Liver (tissue), 9 donors: ENCODE measurements around the gene CELF5. TPM values are rescaled to one million over a fixed set of nuclear protein-coding genes. Genes with fewer than 3 reads are reported as not detected.

ENCODE experiments used
- DNase-seq: peaks from one replicate; pipeline ENCODE4 v3.0.0-alpha.2; 2017; ENCODE audit warnings: low spot score
- H3K27ac ChIP-seq, 2 donors: one replicate each; pipeline ENCODE4 v1.7.0; 2013; ENCODE audit warnings: inconsistent platforms in 2 of 2, low read length in 2 of 2, control low read depth in 1 of 2, low read depth in 1 of 2, mild to moderate bottlenecking in 1 of 2
- H3K27me3 ChIP-seq, 4 donors: one replicate each; pipeline versions ENCODE4 v1.6.1 to v1.7.0; 2013; ENCODE audit warnings: low read length in 3 of 4, inconsistent platforms in 1 of 4, mild to moderate bottlenecking in 1 of 4, moderate library complexity in 1 of 4; ENCODE audit not compliant: control insufficient read depth in 4 of 4, insufficient read depth in 4 of 4
- H3K36me3 ChIP-seq, 4 donors: one replicate each; pipeline versions ENCODE4 v1.6.1 to v1.7.0; 2013; ENCODE audit warnings: low read length in 3 of 4, mild to moderate bottlenecking in 3 of 4, low read depth in 1 of 4, moderate library complexity in 1 of 4; ENCODE audit not compliant: control insufficient read depth in 4 of 4, insufficient read depth in 3 of 4
- H3K4me1 ChIP-seq, 4 donors: one replicate each; pipeline versions ENCODE4 v1.6.1 to v1.7.0; 2013; ENCODE audit warnings: low read length in 3 of 4, mild to moderate bottlenecking in 3 of 4, moderate library complexity in 1 of 4; ENCODE audit not compliant: control insufficient read depth in 4 of 4, insufficient read depth in 4 of 4
- H3K4me3 ChIP-seq, 3 donors: one replicate each; pipeline versions ENCODE4 v1.6.1 to v1.7.0; 2013; ENCODE audit warnings: low read length in 3 of 3, control low read depth in 1 of 3, low read depth in 1 of 3, mild to moderate bottlenecking in 1 of 3
- H3K9ac ChIP-seq, 2 donors: one replicate each; pipeline ENCODE4 v1.7.0; 2013; ENCODE audit warnings: low read length in 2 of 2, mild to moderate bottlenecking in 2 of 2, moderate library complexity in 2 of 2, control low read depth in 1 of 2, low read depth in 1 of 2
- H3K9me3 ChIP-seq, 4 donors: one replicate each; pipeline versions ENCODE4 v1.6.1 to v1.7.0; 2013; ENCODE audit warnings: low read length in 3 of 4; ENCODE audit not compliant: control insufficient read depth in 4 of 4
- ATF3 ChIP-seq: IDR thresholded peaks from 2 replicates; pipeline ENCODE4 v1.6.1; 2016; ENCODE audit warnings: antibody characterized with exemption
- CTCF ChIP-seq: fragments of 150-350 bp; IDR thresholded peaks from 2 replicates; pipeline ENCODE4 v1.5.1; 2017; ENCODE audit warnings: improper control_type of control experiment, low read depth, low read length; ENCODE audit not compliant: missing input control
- EGR1 ChIP-seq, 2 donors: IDR thresholded peaks; 2 replicates each; pipeline ENCODE4 v1.6.1; 2016 to 2018; ENCODE audit warnings: antibody characterized with exemption in 2 of 2, low read depth in 2 of 2
- FOXA1 ChIP-seq: IDR thresholded peaks from 2 replicates; pipeline ENCODE4 v1.6.1; 2016; ENCODE audit warnings: antibody characterized with exemption
- FOXA2 ChIP-seq: IDR thresholded peaks from 2 replicates; pipeline ENCODE4 v1.6.1; 2016; ENCODE audit warnings: antibody characterized with exemption
- GABPA ChIP-seq, 2 donors: IDR thresholded peaks in 1 of 2; conservative IDR thresholded peaks in 1 of 2; 2 replicates each; pipeline ENCODE4 v1.6.1; 2016; ENCODE audit warnings: antibody characterized with exemption in 2 of 2, mild to moderate bottlenecking in 1 of 2, moderate library complexity in 1 of 2
- HNF4A ChIP-seq, 2 donors: conservative IDR thresholded peaks; 2 replicates each; pipeline ENCODE4 v1.6.1; 2016; ENCODE audit warnings: antibody characterized with exemption in 2 of 2, mild to moderate bottlenecking in 2 of 2
- HNF4G ChIP-seq: IDR thresholded peaks from 2 replicates; pipeline ENCODE4 v1.6.1; 2016; ENCODE audit warnings: antibody characterized with exemption
- JUND ChIP-seq, 2 donors: IDR thresholded peaks; 2 replicates each; pipeline ENCODE4 v1.6.1; 2016; ENCODE audit warnings: antibody characterized with exemption in 2 of 2
- MAX ChIP-seq: IDR thresholded peaks from 2 replicates; pipeline ENCODE4 v1.6.1; 2016; ENCODE audit warnings: antibody characterized with exemption
- NR2F2 ChIP-seq: IDR thresholded peaks from 2 replicates; pipeline ENCODE4 v1.6.1; 2016; ENCODE audit warnings: antibody characterized with exemption
- RAD21 ChIP-seq, 2 donors: IDR thresholded peaks; 2 replicates each; pipeline ENCODE4 v1.6.1; 2016; ENCODE audit warnings: antibody characterized with exemption in 2 of 2, mild to moderate bottlenecking in 2 of 2
- REST ChIP-seq: IDR thresholded peaks from 2 replicates; pipeline ENCODE4 v1.6.1; 2016; ENCODE audit warnings: antibody characterized with exemption, mild to moderate bottlenecking
- RXRA ChIP-seq, 2 donors: IDR thresholded peaks; 2 replicates each; pipeline ENCODE4 v1.6.1; 2017 to 2018; ENCODE audit warnings: antibody characterized with exemption in 2 of 2, mild to moderate bottlenecking in 1 of 2
- SP1 ChIP-seq: IDR thresholded peaks from 2 replicates; pipeline ENCODE4 v1.6.1; 2018; ENCODE audit warnings: antibody characterized with exemption, mild to moderate bottlenecking
- TAF1 ChIP-seq: conservative IDR thresholded peaks from 2 replicates; pipeline ENCODE4 v1.6.1; 2016; ENCODE audit warnings: antibody characterized with exemption, mild to moderate bottlenecking
- YY1 ChIP-seq: IDR thresholded peaks from 2 replicates; pipeline ENCODE4 v1.6.1; 2016; ENCODE audit warnings: antibody characterized with exemption, mild to moderate bottlenecking
- ZBTB33 ChIP-seq: IDR thresholded peaks from 2 replicates; pipeline ENCODE4 v1.6.1; 2016; ENCODE audit warnings: antibody characterized with exemption
- WGBS: extraction: QIAGEN DNeasy Blood & Tissue Kit; methylation state at CpG from one replicate; pipeline ENCODE4 v1.1.7; 2013; 5-methylcytosine and 5-hydroxymethylcytosine counted together
- polyA plus RNA-seq, 2 donors: library from polyadenylated mRNA; stranded (reverse) in 1 of 2; unstranded in 1 of 2; fragments of 200-250 nt in 1 of 2; fragments of >200 nt in 1 of 2; fragmentation: Nextera tagmentation in 1 of 2; extraction: Ambion mirVana in 1 of 2; gene quantifications; one replicate each; pipeline versions ENCODE4 v1.2.1 to v1.2.3, GENCODE V29; 2013 to 2015
- total RNA-seq, 2 donors: library from RNA; depleted of rRNA; stranded (reverse); fragments of >200 nt; gene quantifications; one replicate each; pipeline ENCODE4 v1.2.3, GENCODE V29; 2014
- donor health status: healthy.
- donor health status: healthy.
- donor health status: healthy.
- donor health status: healthy.
- donor health status: healthy.

Gene CELF5
- total and polyA plus RNA-seq, 4 donors = 0.06 to 0.50 (median 0.26) TPM

- Histone ChIP-seq H3K4me1 (no peaks in the 10 kb centered on the region), H3K27me3 (no peaks in the 10 kb centered on the region), H3K9ac (no peak overlapping the region), H3K36me3 (no peaks in the 10 kb centered on the region), H3K27ac (no peak overlapping the region), H3K4me3 (no peak overlapping the region), H3K9me3 (peaks cover 3 to 14% (median 7%) of the 10 kb centered on the region in 4 donors)
- no peak for DNase-seq
- TF ChIP-seq HNF4A (conservative IDR thresholded peaks at IDR 0.05) (no peak), HNF4G (no peak), TAF1 (no peak), JUND (IDR thresholded peaks at IDR 0.05) (no peak), FOXA1 (no peak), ATF3 (no peak), YY1 (no peak)
- WGBS = 86% methylated on average over 2 of the region's 2 CpGs
These were observed 28.2 kb downstream of the CELF5 start for GRCh38 chr19:3252650-3253049.

- Histone ChIP-seq H3K27me3 (no peaks in the 10 kb centered on the region), H3K9ac (no peak overlapping the region), H3K9me3 (peaks cover 3 to 14% (median 7%) of the 10 kb centered on the region in 4 donors), H3K4me3 (no peak overlapping the region), H3K27ac (no peak overlapping the region), H3K36me3 (no peaks in the 10 kb centered on the region), H3K4me1 (no peaks in the 10 kb centered on the region)
- no peak for DNase-seq
- 50% methylated on average over 3 of the region's 3 CpGs for WGBS
- TF ChIP-seq REST = no peak
- no peak for TF ChIP-seq ZBTB33
- no peak for TF ChIP-seq SP1
- TF ChIP-seq MAX = no peak
- no peak for TF ChIP-seq RXRA (IDR thresholded peaks at IDR 0.05)
- no peak for TF ChIP-seq FOXA1
- TF ChIP-seq HNF4A (conservative IDR thresholded peaks at IDR 0.05) = no peak
- TF ChIP-seq HNF4G = no peak
- no peak for TF ChIP-seq FOXA2
- TF ChIP-seq ATF3 = no peak
- TF ChIP-seq CTCF = no peak
- no peak for TF ChIP-seq YY1
- no peak for TF ChIP-seq NR2F2
- TF ChIP-seq RAD21 (IDR thresholded peaks at IDR 0.05) = no peak
- no peak for TF ChIP-seq JUND (IDR thresholded peaks at IDR 0.05)
- no peak for TF ChIP-seq GABPA (IDR thresholded peaks at IDR 0.05 in 1 of 2, conservative IDR thresholded peaks at IDR 0.05 in 1 of 2)
- no peak for TF ChIP-seq TAF1
- no peak for TF ChIP-seq EGR1 (IDR thresholded peaks at IDR 0.05; ENCODE audit: low read depth in 2 of 2)
These were observed 28.8 kb downstream of the CELF5 start for GRCh38 chr19:3253270-3253669.
